Panc1 (cell line): ENCODE results near the gene SRSF7.

Source experiments
- CTCF ChIP-seq: fragments of 450-650 bp; IDR thresholded peaks from 2 replicates; pipeline ENCODE4 v1.5.1; 2017; ENCODE audit warnings: mild to moderate bottlenecking
- REST ChIP-seq, 2 experiments: IDR thresholded peaks; 2 replicates each; pipeline ENCODE4 v1.6.1; 2011 to 2012; ENCODE audit warnings: low read depth in 2 of 2, control low read depth in 1 of 2, low read length in 1 of 2, mild to moderate bottlenecking in 1 of 2, moderate library complexity in 1 of 2; ENCODE audit not compliant: insufficient read depth in 1 of 2

GRCh38 chr2:38793511-38793910, 42.4 kb upstream of the SRSF7 start:
- TF ChIP-seq CTCF (no peak), REST (IDR thresholded peaks at IDR 0.05; ENCODE audit: insufficient read depth in 1 of 2, low read depth in 2 of 2, low read length in 1 of 2) (no peak)
